Transverse colon (tissue), 3 donors: Measurements from ENCODE around the gene TBCD.

Source experiments
- CTCF ChIP-seq, 5 experiments: fragments of 200-600 bp in 3 of 5; fragments of 450-650 bp in 2 of 5; sonication (generic) in 3 of 5; IDR thresholded peaks; 1 replicate in 2 of 5; 2 replicates in 3 of 5; pipeline ENCODE4 v1.5.1; 2016 to 2017; ENCODE audit warnings: antibody characterized with exemption in 5 of 5, inconsistent platforms in 3 of 5, mild to moderate bottlenecking in 2 of 5, moderate library complexity in 1 of 5
- EP300 ChIP-seq: sonication (generic); formaldehyde crosslinking; IDR thresholded peaks from one replicate; pipeline ENCODE4 v1.6.1; 2017; ENCODE audit warnings: antibody characterized with exemption, low read depth

- TF ChIP-seq CTCF (IDR thresholded peaks at IDR 0.05) (no peak), EP300 (no peak)
These were observed 110.3 kb downstream of the TBCD start for GRCh38 chr17:82862191-82862590.
